HG03571 (cell line): ENCODE results near the gene MED10.

Experiments used
- ATAC-seq: cut with Tn5 transposase; IDR thresholded peaks from one replicate; pipeline ENCODE4 v1.9.1; 2021; ENCODE audit not compliant: unreplicated experiment

Gene MED10

DNA sequence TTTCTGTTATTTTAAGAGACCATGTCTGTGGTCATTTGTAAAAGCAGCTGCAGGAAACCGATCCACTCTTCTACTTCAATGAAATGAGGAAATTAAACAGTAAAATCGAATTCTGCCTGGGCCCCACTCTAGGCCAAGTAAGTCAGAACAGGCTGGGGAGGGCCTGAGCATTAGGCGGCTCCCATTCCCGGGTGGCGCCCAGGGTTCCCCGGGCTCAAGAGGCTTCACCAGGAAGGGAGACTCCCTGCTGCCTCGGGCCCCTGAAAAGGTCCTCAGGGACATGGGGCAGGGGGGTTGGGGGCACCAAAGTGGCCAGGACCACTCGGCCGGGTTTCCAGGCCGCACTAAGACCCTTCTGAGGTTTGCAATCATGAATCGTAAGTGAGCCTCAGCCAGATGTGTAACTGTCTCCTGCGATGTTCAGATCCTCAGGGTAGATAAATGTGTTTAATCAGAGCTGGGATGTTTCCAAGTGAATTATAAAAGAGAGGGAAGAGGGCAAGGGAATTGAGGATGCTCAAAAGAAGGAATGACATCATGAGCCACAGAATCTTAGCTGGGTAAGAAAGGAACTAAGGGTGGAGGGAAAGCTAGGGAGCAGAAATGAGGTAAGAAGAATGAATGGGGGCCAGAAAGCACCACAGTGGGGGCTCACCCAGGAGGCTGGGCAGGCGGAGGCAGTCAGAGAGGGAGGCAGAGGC lies 24.6 kb downstream of the MED10 start:
- ATAC-seq, result no peak

DNA sequence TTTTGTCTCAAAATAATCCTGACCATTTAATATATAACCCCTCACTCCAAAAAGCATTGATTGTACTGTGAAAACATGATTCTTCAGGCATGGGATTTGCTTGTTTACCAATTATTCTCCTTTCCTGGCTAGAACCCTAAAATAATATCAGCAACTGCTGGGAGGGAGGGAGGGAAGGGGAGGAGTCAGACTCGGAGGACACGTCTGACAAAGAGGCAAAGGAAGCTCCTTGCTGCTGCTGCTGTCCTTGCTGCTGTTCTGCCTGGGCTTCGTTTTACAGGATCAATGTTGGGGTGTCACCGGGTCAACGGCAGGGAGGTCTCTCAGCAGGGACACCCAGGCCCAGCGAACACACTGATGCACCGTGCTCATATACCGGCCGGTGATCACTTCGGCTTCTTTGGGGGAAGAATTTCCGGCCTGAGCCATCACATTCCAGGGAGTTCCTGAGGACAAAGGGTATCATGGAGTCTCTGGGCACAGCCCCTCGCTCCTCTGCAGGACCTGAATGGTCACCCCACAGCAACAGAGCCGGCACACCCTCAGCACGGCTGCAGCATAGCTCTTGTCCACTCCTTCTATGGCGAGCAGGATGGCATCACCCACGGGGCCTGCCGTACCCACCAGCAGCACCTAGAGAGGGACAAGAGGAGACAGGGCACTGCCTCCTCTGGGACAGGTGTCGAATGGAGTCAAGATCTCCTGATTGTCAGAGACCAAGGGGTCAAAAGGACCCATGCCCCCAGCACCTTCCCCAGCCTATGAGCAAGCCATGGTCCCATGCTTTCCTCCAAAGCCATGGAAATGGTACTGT lies 27.9 kb downstream of the MED10 start:
- ATAC-seq, result no peak

DNA sequence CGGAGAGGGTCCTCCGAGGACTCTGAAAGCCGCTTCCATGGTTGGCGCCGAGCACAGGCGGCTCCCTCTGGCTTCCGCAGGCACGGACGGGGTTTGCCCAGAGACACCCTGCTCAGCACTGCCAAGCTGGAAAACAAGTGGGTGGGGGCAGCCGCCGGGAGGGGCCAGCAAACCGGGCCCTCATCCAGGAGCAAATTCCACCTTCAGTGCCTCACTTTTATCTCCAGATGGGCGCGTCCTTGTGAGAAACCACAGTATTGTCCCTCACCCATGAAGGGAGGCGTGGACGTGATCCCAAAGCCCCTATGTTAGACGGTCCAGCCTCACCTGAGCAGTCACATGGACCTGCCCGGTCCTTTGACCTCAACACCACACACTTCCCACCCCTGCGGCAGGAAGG lies 29.0 kb downstream of the MED10 start:
- ATAC-seq, result no peak

DNA sequence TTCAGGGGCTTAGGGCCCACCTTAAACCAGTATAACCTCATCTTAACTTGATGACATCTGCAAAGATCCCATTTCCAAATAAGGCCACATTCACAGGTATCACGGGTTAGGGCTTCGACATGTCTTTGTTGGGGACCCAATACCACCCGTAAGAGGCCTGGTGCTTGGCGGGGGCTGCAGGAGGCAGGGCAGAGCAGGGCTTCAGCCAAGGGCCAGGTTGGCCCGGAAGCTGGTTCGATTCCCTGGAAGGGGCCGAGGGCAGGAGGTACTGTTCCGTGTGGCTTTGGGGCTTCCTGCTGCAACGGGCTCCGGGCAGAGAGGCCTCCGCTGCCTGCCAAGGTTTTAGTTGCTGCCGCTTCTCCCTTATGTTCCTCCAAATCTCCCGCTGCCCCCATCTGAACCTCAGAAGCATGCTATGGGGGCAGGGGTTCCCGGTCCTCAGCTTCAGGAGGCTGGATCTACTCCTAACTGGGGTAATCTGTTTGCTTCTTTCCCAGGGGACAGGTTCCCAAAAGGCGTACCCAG lies 29.8 kb downstream of the MED10 start:
- ATAC-seq, result no peak

DNA sequence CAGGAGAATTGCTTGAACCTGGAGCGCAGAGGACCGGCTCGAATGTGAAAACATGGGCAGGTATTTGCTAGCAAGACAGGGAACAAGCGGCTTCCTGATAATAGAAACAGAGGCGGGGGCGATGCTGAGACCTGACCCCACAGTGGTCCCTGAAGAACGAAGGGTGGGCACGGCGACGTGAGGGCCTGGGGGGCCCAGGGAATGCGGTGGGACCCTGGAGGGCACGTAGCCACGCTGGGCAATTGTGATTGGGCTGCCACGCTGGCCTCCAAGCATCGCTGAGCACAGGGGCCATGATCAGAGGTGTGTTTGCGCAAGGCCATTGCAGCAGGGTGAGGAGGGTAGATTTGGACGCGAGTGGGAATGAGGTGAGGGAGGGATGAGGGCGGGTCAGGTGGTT lies 30.7 kb downstream of the MED10 start:
- no peak for ATAC-seq

DNA sequence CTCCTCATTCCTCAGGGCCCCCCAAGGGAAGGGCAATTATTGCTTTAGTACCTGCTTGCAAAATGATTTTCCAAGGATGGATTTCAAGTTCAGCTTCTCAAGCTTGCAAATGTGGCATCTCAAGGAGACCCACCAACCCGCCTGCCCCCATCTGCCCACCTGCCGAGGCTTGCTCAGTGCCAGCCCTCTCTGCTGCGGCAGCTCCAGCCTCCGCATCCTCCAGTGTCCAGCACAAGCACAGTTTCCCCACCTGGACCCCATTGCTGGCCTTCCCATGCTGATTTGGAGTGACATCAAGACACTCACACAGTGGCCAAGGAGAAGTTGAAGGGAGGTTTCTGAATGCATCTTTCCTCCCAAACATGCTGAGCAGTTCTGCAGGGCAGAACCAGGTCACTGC lies 31.2 kb downstream of the MED10 start:
- ATAC-seq, result no peak

DNA sequence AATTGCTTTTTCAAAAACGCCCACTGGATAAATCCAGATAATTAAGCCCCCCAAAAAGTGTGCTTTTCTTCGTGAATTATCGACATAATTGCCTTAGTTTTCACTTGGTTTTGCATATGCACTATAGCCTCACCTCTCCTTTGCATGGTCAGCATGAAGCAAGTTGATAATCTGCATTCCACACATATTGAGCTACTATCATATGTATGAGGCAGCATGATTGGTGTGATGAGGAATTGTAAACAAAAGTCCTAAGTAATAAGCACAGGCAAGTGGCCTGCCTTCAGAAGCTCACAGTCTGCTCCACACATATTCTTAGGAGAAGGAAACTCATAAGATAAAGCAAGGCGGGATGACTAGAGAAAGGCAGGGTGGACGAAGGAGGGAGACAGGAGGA lies 33.8 kb downstream of the MED10 start:
- no peak for ATAC-seq

DNA sequence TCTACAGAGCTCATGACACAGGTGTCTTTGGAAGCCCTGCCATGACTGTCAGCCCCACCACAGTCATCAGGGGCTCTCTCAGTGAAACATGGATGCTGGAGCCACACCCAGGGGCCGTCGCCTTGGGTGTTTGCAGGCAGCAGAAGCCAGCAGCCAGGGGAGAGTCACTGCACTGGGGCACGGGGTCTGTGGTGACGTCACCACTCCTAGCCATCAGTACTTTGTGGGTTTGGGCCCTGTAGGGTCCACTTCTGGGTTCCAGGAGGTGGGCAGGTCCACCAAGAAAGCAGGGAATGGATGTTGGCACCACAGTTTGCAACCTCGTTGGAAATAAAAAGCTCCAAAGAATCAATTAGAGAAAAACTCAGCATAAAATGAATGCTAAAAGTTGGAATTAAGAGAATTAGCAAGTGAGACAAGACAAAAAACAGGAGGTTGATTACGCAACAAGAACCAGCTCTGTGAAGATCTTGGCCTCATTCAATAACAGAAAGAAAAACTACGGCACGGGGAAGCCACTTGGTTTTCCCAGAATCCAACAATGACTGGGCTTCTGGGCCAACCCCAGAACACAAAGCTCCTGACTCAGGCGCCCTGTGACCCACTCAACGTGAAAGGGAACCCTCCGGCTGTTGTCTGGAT lies 34.3 kb downstream of the MED10 start:
- ATAC-seq, result no peak

DNA sequence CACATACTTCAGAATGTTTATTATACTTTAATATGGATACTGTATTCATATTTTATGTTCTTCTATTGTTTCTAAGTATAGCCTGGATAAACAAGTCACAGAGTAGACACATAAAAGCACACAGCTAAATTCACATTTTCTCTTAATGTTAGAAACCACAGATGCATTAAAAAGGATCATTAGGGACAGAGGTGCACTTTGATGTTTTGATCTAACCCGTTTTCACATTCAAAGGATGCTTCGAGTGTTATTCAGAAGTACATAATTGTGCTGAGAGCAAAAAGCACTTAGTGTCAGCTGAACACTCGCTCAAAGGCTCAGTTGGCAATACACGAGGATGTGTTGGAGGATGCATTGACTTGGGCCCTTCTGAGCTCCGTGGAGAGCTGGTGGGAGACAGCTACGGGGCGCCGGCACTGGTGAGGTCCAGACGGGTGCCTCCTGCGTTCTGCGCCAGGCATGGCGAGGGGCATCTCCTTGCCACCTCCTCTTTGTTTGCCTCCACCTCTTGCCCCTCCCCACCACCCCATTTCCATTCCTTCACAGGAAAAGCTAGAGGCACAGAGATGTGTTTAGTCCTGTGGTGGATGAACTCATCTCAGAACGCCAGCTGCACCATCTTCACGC lies 35.5 kb downstream of the MED10 start:
- no peak for ATAC-seq

DNA sequence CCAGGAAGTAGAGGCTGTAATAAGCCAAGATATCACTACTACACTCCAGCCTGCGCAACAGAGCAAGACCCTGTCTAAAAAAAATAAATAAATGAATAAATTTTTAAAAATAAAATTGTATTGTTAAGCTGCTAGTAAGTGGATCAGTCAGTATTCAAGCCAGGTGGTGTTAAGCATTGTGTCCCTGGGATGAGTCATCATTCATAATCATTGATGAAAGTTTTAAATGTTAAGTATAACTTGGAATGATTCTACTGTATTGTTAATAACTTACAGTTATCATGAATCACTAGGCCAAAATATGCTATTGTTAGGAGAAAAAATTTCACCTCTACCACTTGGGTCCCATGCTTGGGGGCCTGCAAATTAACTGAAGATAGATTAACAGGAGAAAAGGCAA lies 38.2 kb downstream of the MED10 start:
- no peak for ATAC-seq

DNA sequence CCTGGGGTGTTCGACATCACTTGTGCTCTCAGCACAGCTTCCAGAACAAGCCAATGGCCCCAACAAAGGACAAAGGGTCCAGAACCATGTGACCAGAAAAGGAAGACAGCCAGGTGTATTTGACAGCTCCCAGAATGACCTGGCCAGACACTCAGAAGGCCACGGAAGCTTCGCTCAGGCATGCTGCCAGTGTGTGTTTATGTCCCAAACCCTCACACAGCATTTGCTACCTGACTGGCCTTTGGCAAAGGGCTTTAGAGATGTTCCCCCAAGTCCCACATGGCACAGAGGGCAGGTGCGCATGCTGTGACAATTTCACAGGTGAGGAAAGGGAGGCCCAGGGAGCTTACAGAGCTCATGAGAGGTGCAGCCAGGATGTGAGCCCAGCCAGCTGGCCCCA lies 39.5 kb downstream of the MED10 start:
- no peak for ATAC-seq

DNA sequence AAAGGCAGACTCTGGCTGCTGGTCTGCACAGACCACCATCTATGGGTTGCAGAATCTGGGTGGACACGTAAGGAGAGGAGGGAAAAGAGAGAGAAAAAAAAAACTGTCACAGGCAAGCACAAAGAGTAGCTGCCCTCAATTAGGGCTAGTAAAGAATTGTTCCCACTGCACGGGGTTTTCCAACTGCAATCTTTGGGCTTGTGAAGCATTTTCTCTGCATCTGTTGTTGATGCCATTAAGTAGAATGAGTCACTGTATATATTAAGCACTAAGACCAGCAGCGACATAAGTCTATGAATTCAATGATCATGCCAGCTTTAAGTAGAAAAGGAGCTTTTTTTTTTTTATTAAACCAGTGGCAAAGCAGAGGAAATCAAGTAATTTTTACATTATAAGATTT lies 40.2 kb downstream of the MED10 start:
- no peak for ATAC-seq

DNA sequence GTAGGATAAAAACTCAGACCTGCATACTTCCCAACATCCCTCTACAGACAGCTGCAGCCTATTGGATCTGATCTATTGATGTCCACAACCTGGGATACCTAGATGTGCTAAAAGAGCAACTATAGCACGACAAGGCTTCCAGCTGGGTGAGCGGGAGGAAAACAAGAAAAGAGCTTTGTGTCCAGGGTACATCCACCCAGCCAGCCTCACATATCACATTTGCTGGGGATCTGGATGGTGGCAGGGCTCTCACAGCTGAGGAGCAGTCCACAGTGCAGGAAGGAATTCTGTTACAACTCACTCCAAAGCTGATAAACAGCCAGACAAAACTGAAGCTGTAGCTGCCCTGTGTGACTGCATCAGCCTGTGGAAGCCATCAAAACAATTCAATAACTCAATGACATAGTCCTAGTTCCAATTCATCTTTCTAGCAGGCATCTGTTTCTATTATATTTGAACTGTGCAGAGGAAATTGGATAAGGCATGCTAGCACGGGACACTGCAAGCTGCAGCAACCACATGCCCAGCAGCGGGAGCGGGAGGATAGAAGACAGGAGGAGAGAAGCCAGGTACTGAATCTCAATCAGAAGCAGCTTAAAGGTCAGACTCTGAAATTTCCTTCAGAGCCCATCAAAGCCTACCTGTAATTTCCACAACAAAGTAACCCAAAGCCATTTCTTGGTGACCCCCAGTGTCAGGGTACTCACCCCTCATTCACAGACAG lies 45.0 kb downstream of the MED10 start:
- no peak for ATAC-seq

DNA sequence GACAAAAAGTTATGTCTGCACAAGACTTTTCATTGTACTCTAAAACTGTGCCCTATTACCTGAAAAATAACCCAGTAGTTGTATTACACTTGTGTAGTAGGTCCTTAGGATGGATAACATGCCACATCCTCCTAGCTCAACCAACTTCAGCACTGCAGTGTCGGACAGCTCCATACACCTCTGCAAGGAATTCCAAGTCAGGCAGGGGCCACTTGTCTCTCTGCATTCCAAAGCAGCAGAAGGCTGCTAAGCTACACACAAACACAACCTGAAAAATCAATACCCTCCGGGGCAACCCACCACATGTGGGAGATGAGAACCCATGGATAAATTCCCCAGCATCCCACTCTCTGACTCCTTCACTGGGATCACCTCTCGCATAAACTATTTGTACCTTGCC lies 50.2 kb downstream of the MED10 start:
- ATAC-seq, result no peak

DNA sequence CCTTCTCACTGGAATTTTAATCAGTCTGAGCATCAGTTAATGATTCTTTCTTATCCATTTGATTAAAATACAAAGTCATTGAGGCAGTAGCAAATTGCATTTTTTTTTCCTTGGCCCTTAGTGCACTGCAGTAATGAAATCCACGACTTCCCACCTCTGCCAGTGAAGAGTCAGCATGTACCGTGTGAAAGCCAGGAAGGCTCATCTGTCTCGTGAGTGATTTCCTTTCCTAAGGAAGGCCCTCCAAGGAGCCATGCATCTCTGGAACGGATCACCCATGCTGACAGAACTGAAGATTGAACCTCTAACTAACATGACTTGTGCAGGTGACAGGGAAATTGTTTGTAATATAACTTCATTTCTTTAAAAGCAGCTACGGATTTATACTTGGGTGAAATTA lies 51.6 kb downstream of the MED10 start:
- ATAC-seq, result no peak

DNA sequence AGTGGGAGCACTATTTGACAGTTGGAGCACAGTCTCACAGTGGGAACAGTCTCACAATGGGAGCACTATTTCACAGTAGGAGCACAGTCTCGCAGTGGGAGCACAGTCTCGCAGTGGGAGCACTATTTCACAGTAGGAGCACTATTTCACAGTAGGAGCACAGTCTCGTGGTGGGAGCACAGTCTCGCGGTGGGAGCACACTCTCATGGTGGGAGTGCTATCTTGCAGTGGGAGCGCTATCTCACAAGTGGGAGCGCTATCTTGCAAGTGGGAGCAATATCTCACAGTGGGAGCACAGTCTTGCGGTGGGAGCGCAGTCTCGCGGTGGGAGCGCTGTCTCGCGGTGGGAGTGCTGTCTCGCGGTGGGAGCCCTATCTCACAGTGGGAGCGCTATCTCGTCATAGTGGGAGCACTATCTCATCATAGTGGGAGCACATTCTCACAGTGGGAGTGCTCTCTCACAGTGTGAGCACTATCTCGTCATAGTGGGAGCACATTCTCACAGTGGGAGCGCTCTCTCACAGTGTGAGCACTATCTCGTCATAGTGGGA lies 56.1 kb downstream of the MED10 start:
- ATAC-seq, result no peak
